SK-N-SH (cell line): ENCODE measurements around the gene GRIP1.

ENCODE experiments used
- ELF1 ChIP-seq: IDR thresholded peaks from 2 replicates; pipeline ENCODE4 v1.4.0; 2012
- FOXJ3 ChIP-seq: sonication (generic); formaldehyde crosslinking; IDR thresholded peaks from 2 replicates; pipeline ENCODE4 v1.5.1; 2020; ENCODE audit warnings: mild to moderate bottlenecking, missing genetic modification reagents
- MEF2A ChIP-seq: IDR thresholded peaks from 2 replicates; pipeline ENCODE4 v1.4.0; 2012; ENCODE audit warnings: low read depth, borderline replicate concordance
- MXI1 ChIP-seq: IDR thresholded peaks from 2 replicates; pipeline ENCODE4 v1.6.1; 2012; ENCODE audit warnings: mild to moderate bottlenecking, low read depth, low read length, improper control_type of control experiment
- POLR2AphosphoS5 ChIP-seq: IDR thresholded peaks from 2 replicates; pipeline ENCODE4 v1.6.1; 2012; ENCODE audit warnings: low read depth, low read length
- RAD21 ChIP-seq: IDR thresholded peaks from 2 replicates; pipeline ENCODE4 v1.6.1; 2012; ENCODE audit warnings: mild to moderate bottlenecking, low read length
- SIN3A ChIP-seq: IDR thresholded peaks from 2 replicates; pipeline ENCODE4 v1.6.1; 2012; ENCODE audit warnings: low read depth, mild to moderate bottlenecking, low read length, moderate library complexity, borderline replicate concordance
- TF ChIP-seq, protein P1 (sequence below): fragments of 200-600 bp; sonication (generic); IDR thresholded peaks from 2 replicates; pipeline ENCODE4 v1.6.1; 2017; ENCODE audit warnings: antibody characterized with exemption, mild to moderate bottlenecking, moderate library complexity
- TF ChIP-seq, protein P2 (sequence below): IDR thresholded peaks from 2 replicates; pipeline ENCODE4 v1.6.1; 2012; ENCODE audit warnings: mild to moderate bottlenecking, low read depth, low read length, moderate library complexity

DNA sequence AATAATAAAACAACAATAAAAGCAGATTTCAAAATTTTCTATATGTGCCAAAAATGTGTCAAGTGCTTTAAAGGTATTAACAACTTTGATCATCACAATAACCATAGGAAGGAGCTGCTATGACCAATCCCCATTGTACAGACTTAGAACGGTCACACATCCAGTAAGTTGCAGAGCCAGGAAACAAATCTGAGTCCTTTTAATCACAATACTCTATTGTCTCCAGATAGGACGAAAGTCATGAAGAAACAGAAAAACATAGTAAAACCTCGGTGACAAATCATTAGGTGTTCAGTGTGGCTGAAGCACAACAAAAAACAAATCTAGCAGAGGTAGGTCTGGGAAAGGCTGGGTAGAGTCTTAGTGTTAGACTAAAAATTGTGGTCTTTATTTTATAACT lies 178.8 kb downstream of the GRIP1 start:
- TF ChIP-seq FOXJ3 (no peak), POLR2AphosphoS5 (no peak), MXI1 (no peak), MEF2A (no peak), RAD21 (no peak), SIN3A (no peak), ELF1 (no peak)
- TF ChIP-seq, protein P1, sequence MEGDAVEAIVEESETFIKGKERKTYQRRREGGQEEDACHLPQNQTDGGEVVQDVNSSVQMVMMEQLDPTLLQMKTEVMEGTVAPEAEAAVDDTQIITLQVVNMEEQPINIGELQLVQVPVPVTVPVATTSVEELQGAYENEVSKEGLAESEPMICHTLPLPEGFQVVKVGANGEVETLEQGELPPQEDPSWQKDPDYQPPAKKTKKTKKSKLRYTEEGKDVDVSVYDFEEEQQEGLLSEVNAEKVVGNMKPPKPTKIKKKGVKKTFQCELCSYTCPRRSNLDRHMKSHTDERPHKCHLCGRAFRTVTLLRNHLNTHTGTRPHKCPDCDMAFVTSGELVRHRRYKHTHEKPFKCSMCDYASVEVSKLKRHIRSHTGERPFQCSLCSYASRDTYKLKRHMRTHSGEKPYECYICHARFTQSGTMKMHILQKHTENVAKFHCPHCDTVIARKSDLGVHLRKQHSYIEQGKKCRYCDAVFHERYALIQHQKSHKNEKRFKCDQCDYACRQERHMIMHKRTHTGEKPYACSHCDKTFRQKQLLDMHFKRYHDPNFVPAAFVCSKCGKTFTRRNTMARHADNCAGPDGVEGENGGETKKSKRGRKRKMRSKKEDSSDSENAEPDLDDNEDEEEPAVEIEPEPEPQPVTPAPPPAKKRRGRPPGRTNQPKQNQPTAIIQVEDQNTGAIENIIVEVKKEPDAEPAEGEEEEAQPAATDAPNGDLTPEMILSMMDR: no peak
- TF ChIP-seq, protein P2, sequence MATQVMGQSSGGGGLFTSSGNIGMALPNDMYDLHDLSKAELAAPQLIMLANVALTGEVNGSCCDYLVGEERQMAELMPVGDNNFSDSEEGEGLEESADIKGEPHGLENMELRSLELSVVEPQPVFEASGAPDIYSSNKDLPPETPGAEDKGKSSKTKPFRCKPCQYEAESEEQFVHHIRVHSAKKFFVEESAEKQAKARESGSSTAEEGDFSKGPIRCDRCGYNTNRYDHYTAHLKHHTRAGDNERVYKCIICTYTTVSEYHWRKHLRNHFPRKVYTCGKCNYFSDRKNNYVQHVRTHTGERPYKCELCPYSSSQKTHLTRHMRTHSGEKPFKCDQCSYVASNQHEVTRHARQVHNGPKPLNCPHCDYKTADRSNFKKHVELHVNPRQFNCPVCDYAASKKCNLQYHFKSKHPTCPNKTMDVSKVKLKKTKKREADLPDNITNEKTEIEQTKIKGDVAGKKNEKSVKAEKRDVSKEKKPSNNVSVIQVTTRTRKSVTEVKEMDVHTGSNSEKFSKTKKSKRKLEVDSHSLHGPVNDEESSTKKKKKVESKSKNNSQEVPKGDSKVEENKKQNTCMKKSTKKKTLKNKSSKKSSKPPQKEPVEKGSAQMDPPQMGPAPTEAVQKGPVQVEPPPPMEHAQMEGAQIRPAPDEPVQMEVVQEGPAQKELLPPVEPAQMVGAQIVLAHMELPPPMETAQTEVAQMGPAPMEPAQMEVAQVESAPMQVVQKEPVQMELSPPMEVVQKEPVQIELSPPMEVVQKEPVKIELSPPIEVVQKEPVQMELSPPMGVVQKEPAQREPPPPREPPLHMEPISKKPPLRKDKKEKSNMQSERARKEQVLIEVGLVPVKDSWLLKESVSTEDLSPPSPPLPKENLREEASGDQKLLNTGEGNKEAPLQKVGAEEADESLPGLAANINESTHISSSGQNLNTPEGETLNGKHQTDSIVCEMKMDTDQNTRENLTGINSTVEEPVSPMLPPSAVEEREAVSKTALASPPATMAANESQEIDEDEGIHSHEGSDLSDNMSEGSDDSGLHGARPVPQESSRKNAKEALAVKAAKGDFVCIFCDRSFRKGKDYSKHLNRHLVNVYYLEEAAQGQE: no peak
